Caco-2 (cell line): Measurements from ENCODE around the gene SHE. TPM values are rescaled to one million over a fixed set of nuclear protein-coding genes. Genes with fewer than 3 reads are reported as not detected.
A peak's percentile ranks its signal among the peaks of the same experiment; 100 is the strongest.

Source experiments
- BruUV-seq: library from RNA; stranded (reverse); fragments of 400-500 nt; replicated peaks from 2 replicates; lab custom pipeline; 2021; lab: Mats Ljungman, UMichigan
- CTCF ChIA-PET: fragments of 300-600 bp; sonication (Branson Sonifier 250); formaldehyde crosslinking; loops from one replicate; lab custom pipeline; 2022; ENCODE audit warnings: antibody characterized with exemption; lab: Charles Lee
- POLR2A ChIA-PET: fragments of 300-600 bp; sonication (Branson Sonifier 250); formaldehyde crosslinking; loops from one replicate; lab custom pipeline; 2022; ENCODE audit warnings: antibody characterized with exemption; lab: Charles Lee
- DNase-seq, 2 experiments: peaks; one replicate each; pipeline versions ENCODE4 v3.0.0 to v3.0.0-alpha.2; 2020 to 2022
- H3K27me3 ChIP-seq: replicated peaks from 2 replicates; pipeline ENCODE4 v1.6.0; 2011; ENCODE audit warnings: low read length; ENCODE audit not compliant: control insufficient read depth, insufficient read depth
- H3K36me3 ChIP-seq: 2 replicates; pipeline ENCODE4 v1.5.1; 2011; ENCODE audit warnings: low read length; ENCODE audit not compliant: control insufficient read depth, insufficient read depth
- H3K4me1 ChIP-seq: fragments of 250-450 bp; sonication (Bioruptor Pico); 2 replicates; pipeline ENCODE4 v1.5.1; 2020; ENCODE audit warnings: mild to moderate bottlenecking
- H3K4me3 ChIP-seq: 2 replicates; pipeline ENCODE4 v1.5.1; 2011; ENCODE audit warnings: low read depth, mild to moderate bottlenecking, control low read depth, low read length
- H3K9me3 ChIP-seq: fragments of 250-450 bp; sonication (Bioruptor Pico); 2 replicates; pipeline ENCODE4 v1.5.1; 2020; ENCODE audit warnings: mild to moderate bottlenecking, moderate library complexity
- H3K27ac Mint-ChIP-seq: one replicate; pipeline ENCODE4 v1.8.0; 2022; ENCODE audit warnings: mixed read lengths; ENCODE audit not compliant: unreplicated experiment
- H3K27me3 Mint-ChIP-seq: one replicate; pipeline ENCODE4 v1.8.0; 2022; ENCODE audit warnings: mixed read lengths; ENCODE audit not compliant: insufficient read depth, unreplicated experiment
- H3K36me3 Mint-ChIP-seq: one replicate; pipeline ENCODE4 v1.8.0; 2022; ENCODE audit warnings: mild to moderate bottlenecking, mixed read lengths; ENCODE audit not compliant: insufficient read depth, unreplicated experiment
- H3K4me1 Mint-ChIP-seq: one replicate; pipeline ENCODE4 v1.8.0; 2022; ENCODE audit warnings: low read depth, mixed read lengths; ENCODE audit not compliant: unreplicated experiment
- H3K4me3 Mint-ChIP-seq: one replicate; pipeline ENCODE4 v1.8.0; 2022; ENCODE audit warnings: mild to moderate bottlenecking, moderate library complexity, mixed read lengths; ENCODE audit not compliant: unreplicated experiment
- H3K9me3 Mint-ChIP-seq: one replicate; pipeline ENCODE4 v1.8.0; 2022; ENCODE audit warnings: mixed read lengths; ENCODE audit not compliant: unreplicated experiment
- CTCF ChIP-seq, 2 experiments: fragments of 200-600 bp in 1 of 2; IDR thresholded peaks; 1 replicate in 1 of 2; 2 replicates in 1 of 2; pipeline versions ENCODE4 v1.5.1 to v1.8.0; 2011 to 2022; ENCODE audit warnings: antibody characterized with exemption in 1 of 2, control low read depth in 1 of 2, inconsistent platforms in 1 of 2, low read depth in 1 of 2, low read length in 1 of 2, mild to moderate bottlenecking in 1 of 2, moderate library complexity in 1 of 2; ENCODE audit not compliant: insufficient read depth in 1 of 2, severe bottlenecking in 1 of 2, unreplicated experiment in 1 of 2
- intact Hi-C: fragments of 100-400 bp; cut with micrococcal nuclease; formaldehyde crosslinking; loops from one replicate; pipeline ENCODE4 v1.10.0; 2022; ENCODE audit not compliant: unreplicated experiment
- total RNA-seq: library from RNA; stranded (reverse); gene quantifications from 2 replicates; pipeline ENCODE4 v1.2.3, GENCODE V29; 2022

The SHE gene
- total RNA-seq, 1 experiment from 2014 or later = not detected

- intact Hi-C loops = no loop called here
- peaks cover 14% of the 10 kb centered on the region for H3K36me3 ChIP-seq
- CTCF ChIA-PET = no interaction called here
- no peak for DNase-seq
- H3K27ac Mint-ChIP-seq = no peak overlapping the region
- H3K9me3 Mint-ChIP-seq = no peaks in the 10 kb centered on the region
- no peaks in the 10 kb centered on the region for H3K9me3 ChIP-seq
- H3K4me1 Mint-ChIP-seq = peaks cover 9% of the 10 kb centered on the region
- H3K4me3 Mint-ChIP-seq = no peak overlapping the region
- no peak overlapping the region for H3K4me3 ChIP-seq
- peaks cover 59% of the 10 kb centered on the region for H3K36me3 Mint-ChIP-seq
- no peaks in the 10 kb centered on the region for H3K27me3 Mint-ChIP-seq
- H3K27me3 ChIP-seq = no peaks in the 10 kb centered on the region
- no peaks in the 10 kb centered on the region for H3K4me1 ChIP-seq
- POLR2A ChIA-PET = no interaction called here
- TSS peak; percentile 30 for BruUV-seq
- no peak for TF ChIP-seq CTCF (IDR thresholded peaks at IDR 0.05; ENCODE audit: insufficient read depth in 1 of 2, low read depth in 1 of 2, low read length in 1 of 2, severe bottlenecking in 1 of 2, unreplicated experiment in 1 of 2)
These were observed 47.9 kb upstream of the SHE start for GRCh38 chr1:154550070-154550469.

GRCh38 chr1:154549202-154549770, 47.1 kb upstream of the SHE start:
- peaks cover 4% of the 10 kb centered on the region for H3K27me3 Mint-ChIP-seq
- no peak for TF ChIP-seq CTCF (IDR thresholded peaks at IDR 0.05; ENCODE audit: insufficient read depth in 1 of 2, low read depth in 1 of 2, low read length in 1 of 2, severe bottlenecking in 1 of 2, unreplicated experiment in 1 of 2)
- POLR2A ChIA-PET = no interaction called here
- H3K4me3 Mint-ChIP-seq = no peak overlapping the region
- H3K9me3 Mint-ChIP-seq = no peaks in the 10 kb centered on the region
- no peak overlapping the region for H3K27ac Mint-ChIP-seq
- H3K4me3 ChIP-seq = no peak overlapping the region
- intact Hi-C loops = loop anchor here (5.0 kb wide), 1 partner anchor 197 kb away; no protein-coding TSS in a partner anchor
- no peaks in the 10 kb centered on the region for H3K4me1 ChIP-seq
- H3K4me1 Mint-ChIP-seq = peaks cover 9% of the 10 kb centered on the region
- BruUV-seq = no TSS peak
- no peaks in the 10 kb centered on the region for H3K27me3 ChIP-seq
- DNase-seq = no peak
- peaks cover 52% of the 10 kb centered on the region for H3K36me3 Mint-ChIP-seq
- peaks cover 9% of the 10 kb centered on the region for H3K36me3 ChIP-seq
- H3K9me3 ChIP-seq = no peaks in the 10 kb centered on the region
- CTCF ChIA-PET = no interaction called here

- Histone ChIP-seq H3K27me3 (no peaks in the 10 kb centered on the region), H3K36me3 (peaks cover 6% of the 10 kb centered on the region), H3K9me3 (no peaks in the 10 kb centered on the region), H3K4me3 (no peak overlapping the region), H3K4me1 (no peaks in the 10 kb centered on the region)
- Mint-ChIP-seq H3K27me3 (peaks cover 4% of the 10 kb centered on the region), H3K9me3 (no peaks in the 10 kb centered on the region), H3K27ac (no peak overlapping the region), H3K4me3 (no peak overlapping the region), H3K36me3 (peaks cover 41% of the 10 kb centered on the region), H3K4me1 (peaks cover 9% of the 10 kb centered on the region)
- no peak for DNase-seq
- ChIA-PET CTCF (no interaction called here), POLR2A (no interaction called here)
- intact Hi-C loops = loop anchor here (5.0 kb wide), 1 partner anchor 196 kb away; no protein-coding TSS in a partner anchor
- TF ChIP-seq CTCF (IDR thresholded peaks at IDR 0.05; ENCODE audit: insufficient read depth in 1 of 2, low read depth in 1 of 2, low read length in 1 of 2, severe bottlenecking in 1 of 2, unreplicated experiment in 1 of 2) = no peak
- no TSS peak for BruUV-seq
These were observed 45.8 kb upstream of the SHE start for GRCh38 chr1:154548028-154548427.
